Measurements from ENCODE around the gene MYL3.

Gene MYL3

DNA sequence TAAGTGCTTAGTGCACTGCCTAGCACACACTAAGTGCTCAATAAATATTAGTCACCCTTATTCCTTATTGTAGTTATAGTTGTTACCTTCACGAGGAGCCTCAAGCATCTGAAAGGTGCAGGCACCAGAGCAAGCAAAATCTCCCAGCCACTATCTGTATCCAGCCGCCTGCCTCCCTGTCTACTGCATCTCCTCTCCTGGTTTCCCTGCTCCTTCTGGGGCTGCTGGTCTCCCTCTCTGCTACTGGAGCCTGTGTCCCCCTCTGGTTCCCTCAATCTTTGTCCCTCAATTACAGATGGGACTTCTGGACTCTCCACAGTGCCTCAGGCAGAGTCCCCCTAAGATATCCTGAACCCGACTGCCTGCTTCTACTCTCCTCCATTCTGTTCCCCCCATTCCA is 18.8 kb downstream of the MYL3 start:
- TF ChIP-seq, protein P1, sequence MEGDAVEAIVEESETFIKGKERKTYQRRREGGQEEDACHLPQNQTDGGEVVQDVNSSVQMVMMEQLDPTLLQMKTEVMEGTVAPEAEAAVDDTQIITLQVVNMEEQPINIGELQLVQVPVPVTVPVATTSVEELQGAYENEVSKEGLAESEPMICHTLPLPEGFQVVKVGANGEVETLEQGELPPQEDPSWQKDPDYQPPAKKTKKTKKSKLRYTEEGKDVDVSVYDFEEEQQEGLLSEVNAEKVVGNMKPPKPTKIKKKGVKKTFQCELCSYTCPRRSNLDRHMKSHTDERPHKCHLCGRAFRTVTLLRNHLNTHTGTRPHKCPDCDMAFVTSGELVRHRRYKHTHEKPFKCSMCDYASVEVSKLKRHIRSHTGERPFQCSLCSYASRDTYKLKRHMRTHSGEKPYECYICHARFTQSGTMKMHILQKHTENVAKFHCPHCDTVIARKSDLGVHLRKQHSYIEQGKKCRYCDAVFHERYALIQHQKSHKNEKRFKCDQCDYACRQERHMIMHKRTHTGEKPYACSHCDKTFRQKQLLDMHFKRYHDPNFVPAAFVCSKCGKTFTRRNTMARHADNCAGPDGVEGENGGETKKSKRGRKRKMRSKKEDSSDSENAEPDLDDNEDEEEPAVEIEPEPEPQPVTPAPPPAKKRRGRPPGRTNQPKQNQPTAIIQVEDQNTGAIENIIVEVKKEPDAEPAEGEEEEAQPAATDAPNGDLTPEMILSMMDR (IDR thresholded peaks at IDR 0.05; ENCODE audit: insufficient read depth, missing control alignments), result no peak
- no peak for FAIRE-seq
- no peak for DNase-seq (ENCODE audit: insufficient read length, low spot score)

DNA sequence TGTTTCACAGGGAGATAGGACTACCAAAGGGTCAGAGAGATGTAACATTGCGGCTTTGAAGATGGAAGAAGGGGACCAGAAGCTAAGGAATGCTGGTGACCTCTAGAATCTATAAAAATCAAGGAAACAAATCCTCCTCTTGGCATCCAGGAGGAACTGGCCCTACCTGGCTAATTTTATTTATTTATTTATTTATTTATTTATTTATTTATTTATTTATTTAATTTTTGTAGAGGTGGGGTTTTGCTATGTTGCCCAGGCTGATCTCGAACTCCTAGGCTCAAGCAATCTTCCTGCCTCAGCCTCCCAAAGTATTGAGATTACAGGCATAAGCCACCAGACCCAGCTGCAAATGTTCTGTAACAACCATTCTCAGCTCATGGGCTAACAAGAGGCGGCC is 19.7 kb downstream of the MYL3 start:
- TF ChIP-seq, protein P1 (IDR thresholded peaks at IDR 0.05; ENCODE audit: insufficient read depth, missing control alignments), result no peak
- FAIRE-seq, result no peak

DNA sequence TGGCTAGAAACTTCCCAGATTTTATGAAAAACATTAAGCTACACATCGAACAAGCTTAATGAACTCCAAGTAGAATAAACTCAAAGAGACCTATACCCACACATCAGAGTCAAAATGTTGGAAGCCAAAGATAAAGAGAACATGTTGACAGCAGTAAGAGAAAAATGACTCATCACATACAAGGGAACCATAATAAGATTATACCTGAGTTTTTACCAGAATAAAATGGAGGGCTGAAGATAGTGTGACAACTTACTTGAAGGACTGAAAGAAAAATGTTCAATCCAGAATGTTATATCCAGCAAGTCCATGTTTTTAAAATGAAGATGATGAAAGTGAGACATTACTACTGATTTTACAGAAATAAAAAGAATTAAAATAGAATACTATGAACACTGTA is 22.8 kb downstream of the MYL3 start:
- FAIRE-seq (no peak), DNase-seq (ENCODE audit: insufficient read length, low spot score) (no peak)
- TF ChIP-seq, protein P1 (IDR thresholded peaks at IDR 0.05; ENCODE audit: insufficient read depth, missing control alignments), result no peak

More for the DNA sequence above, 19.7 kb downstream of the MYL3 start:
- DNase-seq (ENCODE audit: insufficient read length, low spot score), result no peak

DNA sequence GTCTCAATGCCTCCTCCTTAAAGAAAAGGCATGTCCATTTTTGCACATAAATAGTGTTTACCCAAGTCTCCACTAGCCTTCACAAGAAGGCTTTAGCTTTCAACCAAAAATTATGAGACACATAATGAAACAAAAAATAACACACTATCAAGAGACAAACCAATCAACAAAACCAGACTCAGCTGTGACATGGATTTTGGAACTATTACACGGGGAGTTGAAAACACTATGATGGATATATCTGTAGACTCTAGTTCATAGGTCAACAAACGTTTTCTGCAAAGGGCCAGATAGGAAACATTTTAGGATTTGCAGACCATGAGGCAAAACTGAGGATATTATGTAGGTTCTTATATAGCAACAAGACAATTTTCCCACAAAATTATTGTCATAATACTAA is 24.9 kb downstream of the MYL3 start:
- no peak for FAIRE-seq

DNA sequence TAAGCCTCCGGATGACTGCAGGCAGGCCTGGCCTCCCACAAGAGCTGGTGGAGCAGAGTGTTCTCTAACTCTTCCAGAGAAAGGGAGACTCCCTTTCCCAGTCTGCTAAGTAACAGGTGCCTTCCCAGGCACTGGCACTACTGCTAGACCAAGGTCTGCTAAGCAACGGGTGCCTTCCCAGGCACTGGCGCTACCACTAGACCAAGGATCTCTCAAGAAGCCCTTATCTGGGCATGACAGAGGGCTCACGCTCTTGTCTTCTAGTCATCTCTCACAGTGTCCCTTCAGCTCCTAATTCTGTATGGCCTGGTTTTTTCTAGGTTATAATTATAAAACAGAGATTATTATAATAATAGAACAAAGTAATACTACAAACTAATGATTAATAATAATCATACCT is 27.8 kb downstream of the MYL3 start:
- DNase-seq (ENCODE audit: insufficient read length, low spot score) (no peak), FAIRE-seq (no peak)
- TF ChIP-seq, protein P1 (IDR thresholded peaks at IDR 0.05; ENCODE audit: insufficient read depth, missing control alignments), result no peak

More for the DNA sequence above, 24.9 kb downstream of the MYL3 start:
- no peak for DNase-seq (ENCODE audit: insufficient read length, low spot score)
- TF ChIP-seq, protein P1 (IDR thresholded peaks at IDR 0.05; ENCODE audit: insufficient read depth, missing control alignments), result no peak

DNA sequence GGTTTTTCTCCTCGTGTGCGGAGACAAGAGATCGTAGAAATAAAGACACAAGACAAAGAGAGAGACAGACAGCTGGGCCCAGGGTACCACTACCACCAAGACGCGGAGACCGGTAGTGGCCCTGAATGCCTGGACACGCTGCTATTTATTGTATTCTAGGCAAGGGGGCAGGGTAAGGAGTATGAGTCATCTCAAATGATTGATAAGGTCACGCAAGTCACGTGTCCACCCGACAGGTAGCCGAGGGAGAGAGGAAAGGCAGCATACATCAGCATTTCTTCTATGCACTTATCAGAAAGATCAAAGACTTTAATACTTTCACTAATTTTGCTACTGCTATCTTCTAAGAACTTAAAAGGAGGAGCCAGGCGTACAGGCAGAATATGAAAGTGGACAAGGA is 28.2 kb downstream of the MYL3 start:
- TF ChIP-seq, protein P1 (IDR thresholded peaks at IDR 0.05; ENCODE audit: insufficient read depth, missing control alignments), result no peak
- FAIRE-seq (no peak), DNase-seq (ENCODE audit: insufficient read length, low spot score) (no peak)

- TF ChIP-seq, protein P1 (IDR thresholded peaks at IDR 0.05; ENCODE audit: insufficient read depth, missing control alignments), result no peak
These were observed 29.6 kb downstream of the MYL3 start for GRCh38 chr3:46833346-46834300.

More at GRCh38 chr3:46833346-46834300, 29.6 kb downstream of the MYL3 start:
- no peak for DNase-seq (ENCODE audit: insufficient read length, low spot score)
- FAIRE-seq, result no peak

Data from D721Med (cell line).